ENCODE measurements around the gene TNFSF18.

- TF ChIP-seq, protein P1, sequence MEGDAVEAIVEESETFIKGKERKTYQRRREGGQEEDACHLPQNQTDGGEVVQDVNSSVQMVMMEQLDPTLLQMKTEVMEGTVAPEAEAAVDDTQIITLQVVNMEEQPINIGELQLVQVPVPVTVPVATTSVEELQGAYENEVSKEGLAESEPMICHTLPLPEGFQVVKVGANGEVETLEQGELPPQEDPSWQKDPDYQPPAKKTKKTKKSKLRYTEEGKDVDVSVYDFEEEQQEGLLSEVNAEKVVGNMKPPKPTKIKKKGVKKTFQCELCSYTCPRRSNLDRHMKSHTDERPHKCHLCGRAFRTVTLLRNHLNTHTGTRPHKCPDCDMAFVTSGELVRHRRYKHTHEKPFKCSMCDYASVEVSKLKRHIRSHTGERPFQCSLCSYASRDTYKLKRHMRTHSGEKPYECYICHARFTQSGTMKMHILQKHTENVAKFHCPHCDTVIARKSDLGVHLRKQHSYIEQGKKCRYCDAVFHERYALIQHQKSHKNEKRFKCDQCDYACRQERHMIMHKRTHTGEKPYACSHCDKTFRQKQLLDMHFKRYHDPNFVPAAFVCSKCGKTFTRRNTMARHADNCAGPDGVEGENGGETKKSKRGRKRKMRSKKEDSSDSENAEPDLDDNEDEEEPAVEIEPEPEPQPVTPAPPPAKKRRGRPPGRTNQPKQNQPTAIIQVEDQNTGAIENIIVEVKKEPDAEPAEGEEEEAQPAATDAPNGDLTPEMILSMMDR (IDR thresholded peaks at IDR 0.05): no peak
- TF ChIP-seq POLR2A (IDR thresholded peaks at IDR 0.05) (no peak), POLR2AphosphoS5 (IDR thresholded peaks at IDR 0.05; ENCODE audit: insufficient read depth in 1 of 2, low read depth in 1 of 2) (no peak)
Measured at GRCh38 chr1:173098117-173098516, 47.4 kb upstream of the TNFSF18 start.
